Trophoblast cell (in vitro differentiated cells and primary cell): Measurements from ENCODE around the gene PPP2R2C.

ENCODE experiments used
- DNase-seq, 2 donors: peaks; one replicate each; pipeline ENCODE4 v3.0.0-alpha.2; 2016
- H2AFZ ChIP-seq: 2 replicates; pipeline ENCODE4 v1.6.1; 2013; ENCODE audit warnings: low read length, moderate library complexity, mild to moderate bottlenecking; ENCODE audit not compliant: insufficient read depth, poor library complexity
- H2AK5ac ChIP-seq: 2 replicates; pipeline ENCODE4 v1.6.1; 2013; ENCODE audit warnings: mild to moderate bottlenecking, low read length
- H2BK120ac ChIP-seq: 2 replicates; pipeline ENCODE4 v1.6.1; 2013; ENCODE audit warnings: low read length, mild to moderate bottlenecking, moderate library complexity; ENCODE audit not compliant: insufficient read depth, poor library complexity
- H2BK12ac ChIP-seq: 2 replicates; pipeline ENCODE4 v1.6.1; 2013; ENCODE audit warnings: mild to moderate bottlenecking, low read length, moderate library complexity
- H2BK5ac ChIP-seq: 2 replicates; pipeline ENCODE4 v1.6.1; 2013; ENCODE audit warnings: low read length, low read depth, moderate library complexity, mild to moderate bottlenecking; ENCODE audit not compliant: poor library complexity
- H3K14ac ChIP-seq: 2 replicates; pipeline ENCODE4 v1.6.1; 2013; ENCODE audit warnings: mild to moderate bottlenecking, low read length
- H3K18ac ChIP-seq: 2 replicates; pipeline ENCODE4 v1.6.1; 2013; ENCODE audit warnings: mild to moderate bottlenecking, low read length
- H3K23ac ChIP-seq: 2 replicates; pipeline ENCODE4 v1.6.1; 2013; ENCODE audit warnings: low read length
- H3K27ac ChIP-seq: 2 replicates; pipeline ENCODE4 v1.5.1; 2013; ENCODE audit warnings: low read depth, mild to moderate bottlenecking, inconsistent platforms, low read length, moderate library complexity
- H3K27me3 ChIP-seq: 2 replicates; pipeline ENCODE4 v1.6.1; 2013; ENCODE audit warnings: inconsistent platforms, mild to moderate bottlenecking, low read length, moderate library complexity; ENCODE audit not compliant: insufficient read depth
- H3K36me3 ChIP-seq, 2 experiments: 1 replicate in 1 of 2; 2 replicates in 1 of 2; pipeline ENCODE4 v1.6.1; 2013; ENCODE audit warnings: low read length in 2 of 2, mild to moderate bottlenecking in 2 of 2, moderate library complexity in 1 of 2; ENCODE audit not compliant: insufficient read depth in 2 of 2, control insufficient read depth in 1 of 2
- H3K4ac ChIP-seq: 2 replicates; pipeline ENCODE4 v1.6.1; 2013; ENCODE audit warnings: low read depth, mild to moderate bottlenecking, low read length, moderate library complexity
- H3K4me1 ChIP-seq, 2 experiments: 1 replicate in 1 of 2; 2 replicates in 1 of 2; pipeline ENCODE4 v1.6.1; 2013; ENCODE audit warnings: low read length in 2 of 2, mild to moderate bottlenecking in 2 of 2, moderate library complexity in 1 of 2; ENCODE audit not compliant: insufficient read depth in 2 of 2, control insufficient read depth in 1 of 2
- H3K4me2 ChIP-seq: 2 replicates; pipeline ENCODE4 v1.6.1; 2013; ENCODE audit warnings: inconsistent platforms, mild to moderate bottlenecking, low read length, moderate library complexity
- H3K4me3 ChIP-seq: 2 replicates; pipeline ENCODE4 v1.5.1; 2013; ENCODE audit warnings: mild to moderate bottlenecking, low read depth, low read length, inconsistent platforms
- H3K79me1 ChIP-seq: one replicate; pipeline ENCODE4 v1.6.1; 2013; ENCODE audit warnings: low read length
- H3K79me2 ChIP-seq: 2 replicates; pipeline ENCODE4 v1.6.1; 2013; ENCODE audit warnings: low read length, mild to moderate bottlenecking; ENCODE audit not compliant: control insufficient read depth, insufficient read depth, poor library complexity
- H3K9ac ChIP-seq: 2 replicates; pipeline ENCODE4 v1.6.1; 2013; ENCODE audit warnings: mild to moderate bottlenecking, low read length
- H3K9me3 ChIP-seq: 2 replicates; pipeline ENCODE4 v1.6.1; 2013; ENCODE audit warnings: low read depth, mild to moderate bottlenecking, control low read depth, inconsistent platforms, low read length; ENCODE audit not compliant: insufficient read depth
- H4K12ac ChIP-seq: 2 replicates; pipeline ENCODE4 v1.6.1; 2013; ENCODE audit warnings: low read depth, mild to moderate bottlenecking, low read length, moderate library complexity
- H4K8ac ChIP-seq: 2 replicates; pipeline ENCODE4 v1.6.1; 2013; ENCODE audit warnings: low read depth, mild to moderate bottlenecking, low read length, moderate library complexity
- H4K91ac ChIP-seq: one replicate; pipeline ENCODE4 v1.6.1; 2013; ENCODE audit warnings: low read depth, mild to moderate bottlenecking, low read length, moderate library complexity
- WGBS: extraction: QIAGEN DNeasy Blood & Tissue Kit; methylation state at CpG from one replicate; pipeline ENCODE4 v1.1.7; 2013; ENCODE audit warnings: missing lambda C conversion rate; ENCODE audit not compliant: insufficient read length, insufficient coverage; ENCODE audit errors: extremely low coverage; 5-methylcytosine and 5-hydroxymethylcytosine counted together

PPP2R2C gene

GRCh38 chr4:6391852-6392188 is 80.6 kb downstream of the PPP2R2C start:
- Histone ChIP-seq H2BK12ac (no peak overlapping the region), H3K27ac (no peak overlapping the region), H3K18ac (no peak overlapping the region), H2BK120ac (no peak overlapping the region), H3K27me3 (no peaks in the 10 kb centered on the region), H3K4ac (no peak overlapping the region), H3K4me3 (no peak overlapping the region), H4K91ac (no peak overlapping the region), H3K9ac (no peak overlapping the region), H3K4me1 (no peaks in the 10 kb centered on the region), H2BK5ac (no peak overlapping the region), H3K36me3 (no peaks in the 10 kb centered on the region), H3K9me3 (no peaks in the 10 kb centered on the region), H4K8ac (no peak overlapping the region), H3K79me1 (no peaks in the 10 kb centered on the region), H4K12ac (no peak overlapping the region), H3K14ac (no peak overlapping the region), H2AFZ (no peak overlapping the region), H2AK5ac (no peak overlapping the region), H3K4me2 (no peak overlapping the region), H3K23ac (no peak overlapping the region), H3K79me2 (no peaks in the 10 kb centered on the region)
- DNase-seq: no peak
- no CpG with 5 or more reads among the region's 9 CpGs for whole genome bisulfite sequencing

GRCh38 chr4:6391186-6391851 is 81.1 kb downstream of the PPP2R2C start:
- no peak overlapping the region for H3K4ac ChIP-seq
- no peak overlapping the region for H2BK5ac ChIP-seq
- no peak overlapping the region for H4K8ac ChIP-seq
- H2BK12ac ChIP-seq: no peak overlapping the region
- H3K4me3 ChIP-seq: no peak overlapping the region
- H3K27ac ChIP-seq: no peak overlapping the region
- no peak overlapping the region for H2AFZ ChIP-seq
- no peak overlapping the region for H3K9ac ChIP-seq
- no CpG with 5 or more reads among the region's 15 CpGs for WGBS
- H3K18ac ChIP-seq: no peak overlapping the region
- H3K27me3 ChIP-seq: no peaks in the 10 kb centered on the region
- H4K91ac ChIP-seq: no peak overlapping the region
- H3K36me3 ChIP-seq: no peaks in the 10 kb centered on the region
- no peaks in the 10 kb centered on the region for H3K9me3 ChIP-seq
- DNase-seq: no peak
- no peaks in the 10 kb centered on the region for H3K4me1 ChIP-seq
- H3K14ac ChIP-seq: no peak overlapping the region
- H3K79me2 ChIP-seq: no peaks in the 10 kb centered on the region
- H2BK120ac ChIP-seq: no peak overlapping the region
- H3K23ac ChIP-seq: no peak overlapping the region
- H3K4me2 ChIP-seq: no peak overlapping the region
- H2AK5ac ChIP-seq: no peak overlapping the region
- no peaks in the 10 kb centered on the region for H3K79me1 ChIP-seq
- H4K12ac ChIP-seq: no peak overlapping the region

GRCh38 chr4:6390356-6390755 is 82.1 kb downstream of the PPP2R2C start:
- H3K36me3 ChIP-seq: no peaks in the 10 kb centered on the region
- no peak overlapping the region for H4K8ac ChIP-seq
- H3K14ac ChIP-seq: no peak overlapping the region
- no peak overlapping the region for H4K91ac ChIP-seq
- no peak overlapping the region for H3K4ac ChIP-seq
- H3K79me1 ChIP-seq: no peaks in the 10 kb centered on the region
- no peak overlapping the region for H3K4me2 ChIP-seq
- H3K4me1 ChIP-seq: no peaks in the 10 kb centered on the region
- H3K9me3 ChIP-seq: no peaks in the 10 kb centered on the region
- no peak overlapping the region for H2BK5ac ChIP-seq
- no peak overlapping the region for H2BK120ac ChIP-seq
- no peak overlapping the region for H2AK5ac ChIP-seq
- no peak overlapping the region for H2BK12ac ChIP-seq
- H3K79me2 ChIP-seq: no peaks in the 10 kb centered on the region
- DNase-seq: no peak
- H2AFZ ChIP-seq: no peak overlapping the region
- no peaks in the 10 kb centered on the region for H3K27me3 ChIP-seq
- no peak overlapping the region for H3K27ac ChIP-seq
- H3K23ac ChIP-seq: no peak overlapping the region
- no peak overlapping the region for H3K4me3 ChIP-seq
- no CpG with 5 or more reads among the region's 18 CpGs for WGBS
- H3K18ac ChIP-seq: no peak overlapping the region
- no peak overlapping the region for H4K12ac ChIP-seq
- no peak overlapping the region for H3K9ac ChIP-seq

GRCh38 chr4:6389142-6389825 is 83.1 kb downstream of the PPP2R2C start:
- no peaks in the 10 kb centered on the region for H3K27me3 ChIP-seq
- no peak for DNase-seq
- H2BK12ac ChIP-seq: no peak overlapping the region
- no peaks in the 10 kb centered on the region for H3K9me3 ChIP-seq
- no peaks in the 10 kb centered on the region for H3K36me3 ChIP-seq
- H3K4ac ChIP-seq: no peak overlapping the region
- H4K12ac ChIP-seq: no peak overlapping the region
- H2AK5ac ChIP-seq: no peak overlapping the region
- H4K8ac ChIP-seq: no peak overlapping the region
- no peaks in the 10 kb centered on the region for H3K4me1 ChIP-seq
- no peak overlapping the region for H3K14ac ChIP-seq
- no CpG with 5 or more reads among the region's 19 CpGs for WGBS
- H3K79me1 ChIP-seq: no peaks in the 10 kb centered on the region
- no peak overlapping the region for H3K27ac ChIP-seq
- H2BK5ac ChIP-seq: no peak overlapping the region
- H3K9ac ChIP-seq: no peak overlapping the region
- no peaks in the 10 kb centered on the region for H3K79me2 ChIP-seq
- H3K4me2 ChIP-seq: no peak overlapping the region
- H3K4me3 ChIP-seq: no peak overlapping the region
- no peak overlapping the region for H2AFZ ChIP-seq
- H2BK120ac ChIP-seq: no peak overlapping the region
- no peak overlapping the region for H3K18ac ChIP-seq
- H4K91ac ChIP-seq: no peak overlapping the region
- no peak overlapping the region for H3K23ac ChIP-seq
